ENCODE results near the gene TTC16. TPM values are rescaled to one million over a fixed set of nuclear protein-coding genes. Genes with fewer than 3 reads are reported as not detected.

Gene TTC16
- total RNA-seq, 1 experiment from 2014 or later = not detected

DNA sequence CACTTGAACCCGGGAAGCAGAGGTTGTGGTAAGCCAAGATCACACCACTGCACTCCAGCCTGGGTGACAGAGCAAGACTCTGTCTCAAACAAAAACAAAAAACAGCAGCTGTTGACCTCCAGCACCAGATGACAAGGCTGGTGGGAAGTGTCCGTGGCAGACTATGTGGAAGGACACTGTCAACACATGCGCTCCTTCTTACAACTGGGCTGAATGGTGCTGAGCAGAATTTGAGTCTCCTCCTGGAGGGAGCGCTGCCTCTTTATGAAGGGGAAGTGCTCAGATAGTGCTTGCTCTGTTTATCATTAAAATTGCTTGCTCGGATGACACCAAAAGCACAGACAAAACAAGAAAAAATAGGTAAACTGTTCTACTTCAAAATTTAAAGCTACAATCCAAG lies 18.3 kb upstream of the TTC16 start:
- DNase-seq (ENCODE audit: low spot score) = no peak

DNA sequence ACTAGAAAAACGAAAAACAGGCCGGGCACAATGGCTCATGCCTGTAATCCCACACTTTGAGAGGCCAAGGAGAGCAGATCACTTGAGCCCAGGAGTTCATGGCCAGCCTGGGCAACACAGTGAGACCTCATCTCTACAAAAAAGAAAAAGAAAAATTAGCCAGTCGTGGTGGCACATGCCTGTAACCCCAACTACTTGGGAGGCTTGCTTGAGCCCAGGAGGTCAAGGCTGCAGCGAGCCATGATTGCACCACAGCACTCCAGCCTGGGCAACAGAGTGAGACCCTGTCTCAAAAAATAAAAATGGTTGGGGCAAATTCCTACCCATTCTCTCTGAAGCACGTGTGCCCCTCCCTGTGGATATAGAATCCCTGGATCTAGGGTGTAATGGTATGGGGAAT lies 17.5 kb upstream of the TTC16 start:
- DNase-seq (ENCODE audit: low spot score) = no peak

DNA sequence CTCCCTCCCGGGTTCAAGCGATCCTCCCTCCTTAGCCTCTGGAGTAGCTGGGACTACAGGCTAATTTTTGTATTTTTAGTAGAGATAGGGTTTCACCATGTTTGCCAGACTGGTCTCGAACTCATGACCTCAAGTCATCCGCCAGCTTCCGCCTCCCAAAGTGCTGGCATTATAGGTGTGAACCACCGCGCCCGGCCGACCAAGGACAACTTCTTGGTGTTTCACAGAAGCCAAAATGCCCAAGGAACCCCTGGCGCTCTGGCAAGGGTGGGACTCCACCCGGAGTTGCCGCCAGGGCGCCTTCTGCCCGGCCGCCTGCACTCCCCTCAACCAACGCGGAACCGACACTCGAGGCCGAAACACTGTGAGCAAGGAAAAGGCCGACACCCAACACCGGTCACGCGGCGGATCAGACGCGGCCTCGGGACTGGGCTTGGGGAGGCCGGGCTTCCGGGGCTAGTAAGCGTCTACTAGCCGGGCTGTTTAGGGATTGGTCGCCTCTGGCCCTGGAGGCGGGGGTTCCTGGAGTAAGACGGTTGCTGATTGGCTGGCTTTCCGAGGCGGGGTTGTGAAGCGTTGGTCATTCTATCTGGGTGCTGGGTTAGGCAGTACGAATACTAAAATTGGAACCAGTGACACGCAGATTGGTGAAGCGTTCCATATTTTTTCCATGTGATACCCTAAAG lies 16.8 kb upstream of the TTC16 start:
- DNase-seq (ENCODE audit: low spot score) = no peak

DNA sequence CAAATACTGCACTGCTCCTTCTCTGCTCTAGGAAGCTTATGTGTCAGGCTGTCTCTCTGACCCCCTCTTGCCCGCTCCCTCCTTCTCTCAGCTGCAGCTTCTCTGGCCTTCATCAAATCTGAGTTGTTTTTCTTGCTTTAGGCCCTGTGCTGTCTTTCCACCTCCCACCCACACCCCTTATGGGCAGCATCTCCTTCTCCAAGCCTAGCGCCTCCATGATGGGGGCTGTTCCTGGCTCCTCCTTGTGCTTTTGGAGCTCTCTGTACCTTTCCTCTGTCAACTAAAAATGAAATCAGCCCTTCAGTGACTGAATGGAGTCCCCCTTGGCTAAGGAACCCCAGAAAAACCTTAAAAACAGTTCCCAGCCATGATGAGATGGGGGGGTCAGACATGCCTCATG lies 15.7 kb upstream of the TTC16 start:
- DNase-seq (ENCODE audit: low spot score) = no peak

DNA sequence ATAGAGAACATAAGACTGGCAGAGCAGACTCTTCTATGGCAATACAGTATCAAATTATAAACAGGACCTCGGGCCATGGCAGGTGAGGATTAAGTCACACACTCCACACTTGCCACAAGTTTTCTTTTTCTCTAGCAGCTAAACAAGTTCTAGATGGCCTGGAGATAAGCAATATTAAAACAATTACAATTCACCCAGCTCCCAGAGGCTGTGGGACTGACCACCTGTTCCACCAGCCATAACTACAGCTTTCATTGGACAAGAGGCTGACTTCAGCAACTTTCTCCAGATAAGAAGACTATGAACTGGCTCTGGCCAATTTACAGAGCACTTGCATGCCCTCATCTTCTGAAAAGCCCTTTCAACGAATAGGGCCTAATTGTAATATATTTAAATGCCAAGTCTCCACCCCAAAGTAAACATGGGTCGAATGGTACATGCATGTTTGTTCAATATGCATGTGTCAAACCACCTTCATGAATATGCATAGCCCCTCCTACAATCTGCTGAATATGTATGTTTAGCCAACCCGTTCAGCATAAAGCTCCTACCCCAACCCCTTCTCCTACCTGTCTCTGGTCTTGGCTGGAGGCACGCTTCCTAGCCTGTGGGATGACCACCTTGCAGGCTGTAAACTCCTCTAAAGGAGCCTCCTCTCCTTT lies 15.2 kb upstream of the TTC16 start:
- DNase-seq (ENCODE audit: low spot score) = no peak

DNA sequence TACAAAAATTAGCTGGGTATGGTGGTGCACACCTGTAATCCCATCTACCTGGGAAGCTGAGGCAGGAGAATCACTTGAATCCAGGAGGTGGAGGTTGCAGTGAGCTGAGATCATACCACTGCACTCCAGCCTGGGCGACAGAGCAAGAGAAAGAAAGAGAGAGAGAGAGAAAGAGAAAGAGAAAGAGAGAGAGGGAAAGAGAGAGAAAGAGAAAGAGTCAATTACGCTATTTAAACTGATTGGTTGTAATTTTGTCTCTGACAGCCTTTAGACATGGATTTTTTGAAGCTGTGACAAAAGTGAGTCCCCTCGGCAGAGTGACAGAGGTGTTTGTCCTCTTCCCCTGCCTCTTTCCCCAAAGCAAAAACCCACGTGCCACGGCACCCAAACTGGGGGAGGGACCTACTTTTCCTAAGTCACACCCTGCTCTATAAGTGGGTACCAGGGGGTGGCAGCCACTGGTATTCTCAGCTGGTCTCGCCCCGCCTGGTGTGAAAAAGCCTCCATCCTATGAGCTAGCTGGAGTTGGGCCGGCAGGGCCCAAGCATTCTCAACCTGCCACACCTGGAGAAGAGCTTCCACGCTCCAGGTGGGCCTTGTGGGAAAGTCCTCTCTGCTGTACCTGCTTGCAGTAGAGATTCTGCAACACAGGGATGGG lies 12.5 kb upstream of the TTC16 start:
- DNase-seq (ENCODE audit: low spot score) = no peak

DNA sequence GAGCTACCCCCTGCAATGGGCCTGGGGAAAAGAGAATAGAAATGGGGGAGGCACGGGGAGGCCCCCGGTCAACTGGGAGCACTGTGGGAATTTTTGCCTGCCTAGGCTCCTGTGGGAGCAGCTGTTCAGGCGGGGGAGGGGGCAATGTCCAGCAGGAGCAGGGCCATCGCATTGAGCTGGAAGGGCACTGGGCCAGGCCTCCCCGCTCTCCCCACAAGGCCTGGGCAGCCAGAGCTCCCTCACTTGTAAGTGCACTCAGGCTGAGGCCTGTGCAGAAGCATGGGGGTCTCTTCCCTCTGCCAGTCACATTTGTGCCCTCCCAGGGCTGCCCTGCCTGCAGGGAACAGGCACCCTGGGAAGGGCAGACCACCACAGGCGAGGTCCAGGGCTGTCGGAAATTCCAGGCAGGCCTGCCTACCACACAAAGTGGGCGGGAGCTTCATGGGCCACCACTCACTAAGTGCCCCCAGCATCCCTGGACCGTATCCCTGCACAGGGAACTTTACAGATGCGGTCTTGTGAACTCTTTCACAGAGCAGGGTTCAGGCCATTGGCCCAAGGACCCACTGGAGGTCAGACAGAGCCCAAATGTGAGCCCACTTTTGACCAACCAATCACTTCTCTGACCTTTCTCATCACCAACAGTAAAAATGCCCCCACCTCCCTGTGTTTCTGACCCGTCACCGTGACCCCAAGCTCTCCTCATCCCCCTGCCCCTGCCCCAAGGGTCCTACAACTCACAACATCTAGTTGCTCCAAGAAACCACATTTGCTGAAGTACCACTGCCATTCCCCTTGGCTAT lies 10.1 kb upstream of the TTC16 start:
- no peak for DNase-seq (ENCODE audit: low spot score)

DNA sequence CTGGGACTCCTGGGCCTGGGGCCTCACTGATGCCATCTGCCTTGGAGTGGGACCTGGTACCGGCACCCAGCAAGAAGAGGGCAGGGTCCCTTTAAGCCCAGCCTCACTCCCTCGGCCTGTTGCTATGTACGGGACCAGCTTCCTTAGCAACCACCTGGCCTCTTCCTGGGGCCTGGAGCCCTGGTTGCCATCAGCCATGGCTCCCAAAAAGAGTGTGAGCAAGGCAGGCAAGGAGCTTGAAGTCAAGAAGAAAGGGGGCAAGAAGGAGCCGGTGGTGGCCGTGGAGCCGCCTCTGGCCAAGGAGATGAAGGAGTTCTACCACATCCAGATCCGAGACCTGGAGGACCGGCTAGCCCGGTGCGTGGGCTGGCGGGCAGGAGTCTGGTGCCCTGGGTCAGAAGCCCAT lies 9.0 kb upstream of the TTC16 start, which contains the start of gene CFAP157:
TSS of gene CFAP157 (plus strand) at position 153 of the 406 bp plus-strand sequence. CDS start at position 197, 44 bp downstream.
- DNase-seq (ENCODE audit: low spot score) = no peak

DNA sequence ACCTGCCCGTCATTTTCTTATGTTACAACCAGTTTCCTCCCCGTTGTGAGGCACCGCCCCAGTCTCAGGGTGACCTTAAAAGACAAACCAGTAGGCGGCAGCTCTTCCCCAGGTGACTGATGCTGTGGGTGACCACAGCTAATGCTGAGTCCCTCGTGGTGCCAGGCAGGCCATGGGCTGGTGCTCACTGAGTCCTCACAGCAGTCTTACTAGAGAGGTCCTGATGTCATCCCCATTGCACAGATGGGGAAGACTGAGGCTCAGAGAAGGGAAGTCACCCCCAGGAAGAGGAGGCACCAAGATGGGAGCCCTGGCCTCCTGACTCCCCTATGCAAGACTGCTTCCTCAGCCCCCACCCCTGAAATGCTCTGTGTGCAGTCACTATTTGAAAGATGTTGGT lies 8.1 kb upstream of the TTC16 start:
- no peak for DNase-seq (ENCODE audit: low spot score)

DNA sequence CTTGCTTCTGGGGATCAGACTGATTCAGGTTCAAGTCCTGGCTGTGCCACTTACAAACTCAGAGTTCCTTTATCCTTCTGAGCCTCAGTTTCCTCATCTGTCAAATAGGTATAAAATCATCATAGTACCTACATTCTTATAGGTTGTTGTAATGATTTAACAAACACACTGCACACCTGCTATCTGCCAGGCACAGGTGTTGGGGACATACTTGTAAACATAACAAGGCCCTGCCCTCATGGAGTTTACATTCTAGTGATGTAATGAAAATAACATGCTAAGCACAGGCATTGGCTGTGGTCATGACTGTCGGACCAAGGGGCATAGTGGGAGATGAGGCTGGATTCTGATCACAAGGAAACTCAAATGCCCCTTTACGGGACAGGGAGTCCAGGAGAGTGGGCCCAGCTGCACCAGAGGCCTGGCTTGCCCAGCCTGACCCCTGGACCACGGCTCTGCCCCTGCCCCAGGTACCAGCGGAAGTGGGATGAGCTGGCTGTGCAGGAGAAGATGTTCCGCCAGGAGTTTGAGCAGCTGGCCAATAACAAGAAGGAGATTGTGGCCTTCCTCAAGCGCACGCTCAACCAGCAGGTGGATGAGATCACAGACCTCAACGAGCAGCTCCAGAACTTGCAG lies 6.8 kb upstream of the TTC16 start:
- no peak for DNase-seq (ENCODE audit: low spot score)

DNA sequence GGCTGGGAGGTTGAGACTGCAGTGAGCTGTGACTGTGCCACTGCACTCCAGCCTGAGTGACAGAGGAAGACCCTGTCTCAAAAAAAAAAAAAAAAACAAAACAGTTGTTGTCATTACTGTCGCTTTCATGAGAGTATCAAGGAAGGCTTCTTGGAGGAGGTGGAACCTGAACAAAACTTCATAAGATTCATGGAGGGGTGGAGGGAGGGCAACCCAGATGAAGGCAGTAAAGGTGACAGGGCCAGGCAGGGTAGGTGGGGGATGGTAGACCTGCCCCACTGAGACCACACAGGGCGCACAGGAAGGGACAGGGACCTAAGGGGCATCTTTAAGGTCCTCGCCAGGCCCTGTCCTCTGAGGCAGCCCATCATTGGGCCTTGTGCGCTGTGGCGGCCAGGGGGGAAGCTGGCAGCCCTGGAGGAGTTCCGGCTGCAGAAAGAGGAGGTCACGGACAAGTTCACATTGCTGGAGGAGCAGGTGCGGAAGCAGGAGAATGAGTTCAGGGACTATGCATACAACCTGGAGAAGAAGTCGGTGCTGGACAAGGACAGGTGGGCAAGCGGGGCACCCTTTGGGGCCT lies 5.6 kb upstream of the TTC16 start:
- no peak for DNase-seq (ENCODE audit: low spot score)

DNA sequence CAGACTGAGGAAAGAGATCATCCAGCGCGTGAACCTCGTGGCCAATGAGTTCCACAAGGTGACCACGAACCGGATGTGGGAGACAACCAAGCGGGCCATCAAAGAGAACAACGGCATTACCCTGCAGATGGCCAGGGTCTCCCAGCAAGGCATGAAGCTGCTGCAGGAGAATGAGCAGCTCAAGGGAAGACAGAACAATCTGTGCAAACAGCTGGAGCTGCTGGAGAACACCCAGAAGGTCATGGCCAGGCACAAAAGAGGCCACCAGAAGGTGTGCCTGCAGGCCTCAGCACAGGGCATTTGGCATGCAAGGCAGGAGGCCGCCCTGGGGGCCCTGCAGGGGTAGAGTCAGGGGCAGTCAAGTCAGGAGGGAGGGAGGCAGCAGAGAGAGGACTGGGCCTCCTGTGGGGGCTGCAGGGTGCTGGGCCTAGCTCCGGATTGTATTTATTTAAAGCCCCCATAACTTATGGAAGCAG lies 4.6 kb upstream of the TTC16 start:
- DNase-seq (ENCODE audit: low spot score) = no peak

DNA sequence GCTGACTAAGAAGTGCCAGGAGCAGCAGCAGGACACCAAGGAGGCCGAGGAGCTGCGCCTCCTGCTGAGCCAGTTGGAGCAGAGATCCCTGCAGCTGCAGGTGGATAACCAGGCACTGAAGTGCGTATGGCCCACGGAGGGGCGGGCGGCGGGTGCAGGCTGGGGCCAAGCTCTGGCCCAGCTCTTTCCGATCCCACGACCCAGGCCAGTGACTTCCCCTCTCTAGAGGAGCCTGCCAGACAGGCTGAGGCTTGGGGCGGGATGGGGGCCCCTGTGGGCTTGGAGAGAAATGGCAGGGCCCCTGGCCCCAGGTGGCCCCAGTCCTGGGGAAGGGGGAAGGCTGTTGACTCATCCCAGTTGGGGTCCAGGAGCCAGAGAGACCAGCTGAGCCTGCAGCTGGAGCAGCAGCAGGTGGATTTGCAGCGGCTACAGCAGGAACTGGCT lies 4.0 kb upstream of the TTC16 start:
- no peak for DNase-seq (ENCODE audit: low spot score)

DNA sequence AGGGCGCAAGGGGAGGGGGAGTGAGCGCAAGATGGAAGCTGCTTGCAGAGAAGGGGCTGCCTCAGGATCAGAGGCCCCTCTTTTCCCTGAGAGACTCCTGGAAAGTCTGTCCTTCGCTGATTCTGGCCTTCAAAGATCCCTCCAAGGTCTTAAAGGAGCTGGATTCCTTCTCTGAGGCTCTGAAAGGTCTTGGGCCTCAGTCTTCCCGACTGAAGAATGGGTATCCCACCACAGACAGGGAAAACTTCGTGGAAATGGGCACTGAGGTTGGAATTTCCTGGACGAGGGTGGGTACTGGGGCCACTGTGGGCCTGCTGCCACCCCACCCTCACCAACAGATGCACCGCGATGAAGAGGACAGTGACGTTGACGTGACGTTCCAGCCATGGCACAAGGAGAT lies 3.5 kb upstream of the TTC16 start:
- no peak for DNase-seq (ENCODE audit: low spot score)

DNA sequence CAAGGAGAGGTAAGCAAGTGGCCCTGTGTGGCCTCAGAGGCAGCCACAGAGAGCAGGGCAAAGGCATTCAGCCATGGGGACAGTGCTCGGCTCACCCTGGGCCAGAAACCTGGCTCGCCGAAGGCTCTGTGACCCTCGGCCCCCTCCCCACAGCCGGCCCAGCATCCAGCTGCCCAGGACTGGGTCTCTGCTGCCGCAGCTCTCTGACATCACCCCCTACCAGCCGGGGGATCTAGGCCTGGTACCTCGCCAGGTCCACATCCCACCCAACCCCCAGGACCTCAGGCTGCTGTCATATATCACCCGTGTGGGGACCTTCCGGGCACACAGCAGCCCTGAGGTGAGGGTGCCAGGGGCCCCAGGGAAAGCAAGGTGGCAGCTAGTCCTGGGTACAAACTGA lies 3.0 kb upstream of the TTC16 start:
- DNase-seq (ENCODE audit: low spot score) = no peak

DNA sequence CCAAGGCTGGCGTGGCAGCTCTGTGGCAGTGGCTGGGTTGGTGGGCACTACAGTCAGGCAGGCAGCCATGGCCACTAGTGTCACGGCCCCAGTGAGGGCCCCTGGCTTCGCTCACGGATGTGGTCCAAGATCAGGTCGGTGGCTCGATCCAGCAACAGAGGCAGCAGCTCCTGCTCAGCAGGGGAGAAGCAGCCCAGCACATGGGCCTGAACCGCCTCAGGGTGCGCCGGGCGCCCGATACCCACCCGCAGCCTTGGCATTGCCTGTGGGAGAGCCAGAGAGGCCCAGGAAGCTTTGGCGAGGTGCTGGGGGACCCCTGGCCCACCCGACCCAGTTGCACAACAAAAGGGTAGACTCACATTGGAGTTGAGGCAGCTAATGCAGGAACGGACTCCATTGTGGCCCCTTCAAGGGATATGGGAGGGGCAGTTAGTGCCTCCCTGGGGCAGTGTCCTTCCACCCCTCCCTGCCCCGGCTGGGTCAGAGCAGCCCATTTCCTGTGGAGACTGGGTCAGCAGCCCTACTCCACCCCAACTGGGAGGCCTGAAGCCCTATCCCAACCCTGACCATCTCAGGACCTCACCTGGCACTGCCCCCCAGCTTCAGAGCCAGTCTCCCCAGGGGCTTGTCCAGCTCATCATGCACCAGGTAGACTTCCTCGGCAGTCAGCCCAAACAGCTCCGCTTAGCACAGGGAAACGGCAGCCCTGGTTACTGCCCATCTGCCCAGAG lies 1.7 kb upstream of the TTC16 start:
- DNase-seq (ENCODE audit: low spot score) = no peak

DNA sequence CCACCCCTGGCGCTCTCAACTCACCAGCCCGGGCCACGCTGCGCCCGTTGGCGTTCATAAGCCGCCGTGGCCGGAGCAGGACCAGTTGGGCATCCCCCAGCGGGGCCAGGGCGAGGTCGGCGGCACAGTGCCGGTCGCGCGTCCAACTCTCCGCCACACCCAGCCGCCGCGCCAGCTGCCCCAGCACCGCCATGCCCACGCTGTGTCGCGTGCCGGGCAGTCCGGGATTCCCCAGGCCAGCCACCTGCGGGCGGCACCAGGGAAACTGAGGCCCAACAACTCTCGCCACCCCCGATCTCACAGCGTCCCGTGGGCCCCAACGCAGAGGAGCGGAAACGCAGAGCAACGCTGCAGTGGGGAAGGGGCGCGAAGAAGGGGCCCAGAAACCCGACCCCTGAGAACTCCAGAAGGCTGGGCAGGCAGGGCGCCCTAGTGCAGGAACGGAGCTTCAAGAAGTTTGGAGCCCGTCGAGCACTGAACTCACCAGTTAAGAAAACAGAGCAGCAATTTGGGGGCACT lies 869 bp upstream of the TTC16 start:
- DNase-seq (ENCODE audit: low spot score) = no peak

DNA sequence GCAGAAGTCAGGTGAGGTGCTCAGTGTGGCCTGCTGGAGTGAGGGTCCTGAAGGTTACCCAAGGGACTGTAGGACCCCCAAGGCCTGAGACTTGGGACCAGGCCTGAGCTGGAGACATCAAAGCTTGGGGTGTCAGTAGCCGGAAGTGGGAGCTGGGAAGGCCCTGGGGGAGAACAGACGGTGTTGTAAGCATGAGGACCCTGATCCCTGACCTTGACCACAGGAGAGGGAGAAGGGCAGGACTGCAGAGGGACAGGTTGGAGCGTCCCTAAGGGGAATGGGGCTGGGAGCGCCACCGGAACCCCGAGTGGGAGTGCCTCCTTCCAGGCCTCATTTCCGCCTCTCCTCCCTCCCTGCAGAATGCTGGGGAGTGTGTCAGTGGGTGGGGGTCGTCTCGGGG lies 533 bp downstream of the TTC16 start:
- no peak for DNase-seq (ENCODE audit: low spot score)

DNA sequence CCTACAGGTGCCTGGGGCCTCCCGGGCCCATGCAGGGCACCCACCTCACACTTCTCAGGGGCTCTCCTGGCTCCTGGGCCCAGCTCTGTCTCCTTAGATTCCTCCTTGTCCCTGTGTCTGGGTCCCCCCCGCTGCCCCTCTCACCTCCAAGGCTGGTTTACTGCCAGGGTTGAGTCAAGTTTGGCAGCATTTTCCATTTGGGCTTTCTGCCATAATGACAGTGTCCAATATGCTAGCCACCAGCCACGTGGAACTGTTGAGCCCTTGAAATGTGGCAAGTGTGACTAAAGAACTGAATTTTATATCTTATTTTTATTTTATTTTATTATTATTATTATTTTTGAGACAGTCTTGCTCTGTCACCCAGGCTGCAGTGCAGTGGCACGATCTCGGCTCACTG lies 1.9 kb downstream of the TTC16 start:
- no peak for DNase-seq (ENCODE audit: low spot score)
